ENCODE data around the gene RAB3IP.

- TF ChIP-seq CTCF (IDR thresholded peaks at IDR 0.05) (no peak), POLR2A (IDR thresholded peaks at IDR 0.05) (no peak), EP300 (IDR thresholded peaks at IDR 0.05) (no peak)
Measured at GRCh38 chr12:69822201-69822860, 83.7 kb downstream of the RAB3IP start.
